Colonic mucosa (tissue), 4 donors: ENCODE results near the gene FMN2. TPM values are rescaled to one million over a fixed set of nuclear protein-coding genes. Genes with fewer than 3 reads are reported as not detected.

Experiments
- DNase-seq: peaks from one replicate; pipeline ENCODE4 v3.0.0-alpha.2; 2020
- H3K27ac ChIP-seq: fragments of 200-600 bp; one replicate; pipeline ENCODE4 v1.8.0; 2021
- H3K27me3 ChIP-seq: fragments of 200-600 bp; one replicate; pipeline ENCODE4 v1.8.0; 2021
- H3K36me3 ChIP-seq: fragments of 200-600 bp; one replicate; pipeline ENCODE4 v1.8.0; 2021
- H3K4me1 ChIP-seq: fragments of 200-600 bp; one replicate; pipeline ENCODE4 v1.8.0; 2021; ENCODE audit warnings: mild to moderate bottlenecking
- H3K4me3 ChIP-seq: fragments of 200-600 bp; one replicate; pipeline ENCODE4 v1.8.0; 2021
- H3K9ac ChIP-seq, 2 donors: one replicate each; pipeline ENCODE4 v1.7.0; 2013; ENCODE audit warnings: control low read depth in 2 of 2, low read depth in 2 of 2, low read length in 2 of 2
- H3K9me3 ChIP-seq: fragments of 200-600 bp; one replicate; pipeline ENCODE4 v1.8.0; 2021
- intact Hi-C: fragments of 100-400 bp; cut with DNase I; formaldehyde crosslinking; loops from one replicate; pipeline ENCODE4 v1.14.1; 2022
- total RNA-seq, 2 donors: library from RNA; stranded (reverse); fragmentation: NEBNext Ultra II Directional in 1 of 2; extraction: Animal tissue kit (Norgen Biotek cat#: 25700) in 1 of 2; gene quantifications; one replicate each; pipeline ENCODE4 v1.2.1, GENCODE V29; 2021
- TF ChIP-seq, protein P1 (sequence below): fragments of 200-600 bp; IDR thresholded peaks from one replicate; pipeline ENCODE4 v1.8.0; 2022; ENCODE audit warnings: antibody characterized with exemption, mild to moderate bottlenecking
- donor health status: healthy.
- donor health status: DM: no; HTN: no; CAD: no.
- donor health status: DM: no; HTN: no; CAD: no.

Gene FMN2
- total RNA-seq, 2 donors from 2014 or later, result 0.62 to 3.0 TPM

DNA sequence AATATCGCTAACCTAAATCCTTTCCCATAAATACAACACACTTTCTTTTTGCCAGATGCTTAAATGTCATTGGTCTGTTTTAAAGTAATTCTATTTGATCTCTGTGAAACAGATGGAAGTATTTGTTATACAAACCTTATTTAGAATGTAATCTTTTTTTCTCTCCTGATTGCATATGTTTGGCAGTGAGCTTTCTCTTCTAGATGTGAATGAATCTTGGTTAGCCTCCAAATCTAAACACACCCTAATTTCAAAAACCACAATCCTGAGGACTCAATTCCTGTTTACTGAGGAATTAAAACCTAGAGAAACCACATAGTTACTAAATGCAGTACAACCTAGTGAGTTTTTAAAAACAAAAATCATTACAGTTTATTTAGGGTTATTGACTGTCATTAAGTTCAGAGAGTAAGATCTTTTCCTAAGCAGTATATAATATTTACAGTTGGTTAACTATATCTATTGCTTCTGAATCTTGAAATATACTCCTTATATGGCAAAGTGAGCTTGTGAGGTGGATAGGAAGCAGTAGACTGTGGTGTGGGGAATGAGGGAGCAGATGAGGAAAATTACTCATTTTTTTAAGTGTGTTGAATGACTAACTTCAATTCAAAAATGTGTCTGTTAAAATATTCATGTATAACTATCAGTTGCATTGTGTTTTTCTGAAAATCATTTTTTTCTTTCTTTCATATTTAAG is 218.7 kb downstream of the FMN2 start:
- TF ChIP-seq, protein P1, sequence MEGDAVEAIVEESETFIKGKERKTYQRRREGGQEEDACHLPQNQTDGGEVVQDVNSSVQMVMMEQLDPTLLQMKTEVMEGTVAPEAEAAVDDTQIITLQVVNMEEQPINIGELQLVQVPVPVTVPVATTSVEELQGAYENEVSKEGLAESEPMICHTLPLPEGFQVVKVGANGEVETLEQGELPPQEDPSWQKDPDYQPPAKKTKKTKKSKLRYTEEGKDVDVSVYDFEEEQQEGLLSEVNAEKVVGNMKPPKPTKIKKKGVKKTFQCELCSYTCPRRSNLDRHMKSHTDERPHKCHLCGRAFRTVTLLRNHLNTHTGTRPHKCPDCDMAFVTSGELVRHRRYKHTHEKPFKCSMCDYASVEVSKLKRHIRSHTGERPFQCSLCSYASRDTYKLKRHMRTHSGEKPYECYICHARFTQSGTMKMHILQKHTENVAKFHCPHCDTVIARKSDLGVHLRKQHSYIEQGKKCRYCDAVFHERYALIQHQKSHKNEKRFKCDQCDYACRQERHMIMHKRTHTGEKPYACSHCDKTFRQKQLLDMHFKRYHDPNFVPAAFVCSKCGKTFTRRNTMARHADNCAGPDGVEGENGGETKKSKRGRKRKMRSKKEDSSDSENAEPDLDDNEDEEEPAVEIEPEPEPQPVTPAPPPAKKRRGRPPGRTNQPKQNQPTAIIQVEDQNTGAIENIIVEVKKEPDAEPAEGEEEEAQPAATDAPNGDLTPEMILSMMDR, result no peak
- no peaks in the 10 kb centered on the region for H3K27me3 ChIP-seq
- H3K9ac ChIP-seq, result no peak overlapping the region
- H3K9me3 ChIP-seq, result no peaks in the 10 kb centered on the region
- H3K4me1 ChIP-seq, result no peaks in the 10 kb centered on the region
- no peak for DNase-seq
- H3K4me3 ChIP-seq, result no peak overlapping the region
- intact Hi-C loops, result no loop called here
- H3K36me3 ChIP-seq, result no peaks in the 10 kb centered on the region
- no peak overlapping the region for H3K27ac ChIP-seq

DNA sequence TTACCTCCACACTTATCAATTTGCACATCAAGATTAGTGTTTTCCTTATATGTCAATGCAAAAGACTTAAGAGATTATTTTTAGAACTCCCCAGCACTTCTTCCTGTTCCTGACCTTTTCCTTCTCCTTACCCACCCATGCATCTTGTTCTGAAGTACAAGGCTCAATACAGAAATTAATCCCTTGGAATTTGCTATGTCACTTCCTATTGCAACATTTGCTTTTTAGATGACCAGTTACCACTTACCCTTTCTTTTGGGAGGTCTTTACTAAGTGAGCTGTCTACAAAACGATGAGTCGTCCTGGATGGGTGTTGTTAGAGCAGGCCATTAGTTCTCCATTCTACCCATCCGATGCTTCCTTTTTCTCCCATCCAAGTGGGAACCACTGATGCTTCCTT is 221.2 kb downstream of the FMN2 start:
- Histone ChIP-seq H3K4me1 (no peaks in the 10 kb centered on the region), H3K9me3 (no peaks in the 10 kb centered on the region), H3K9ac (no peak overlapping the region), H3K27ac (no peak overlapping the region), H3K4me3 (no peak overlapping the region), H3K36me3 (no peaks in the 10 kb centered on the region), H3K27me3 (no peaks in the 10 kb centered on the region)
- intact Hi-C loops, result no loop called here
- TF ChIP-seq, protein P1, result no peak
- no peak for DNase-seq

DNA sequence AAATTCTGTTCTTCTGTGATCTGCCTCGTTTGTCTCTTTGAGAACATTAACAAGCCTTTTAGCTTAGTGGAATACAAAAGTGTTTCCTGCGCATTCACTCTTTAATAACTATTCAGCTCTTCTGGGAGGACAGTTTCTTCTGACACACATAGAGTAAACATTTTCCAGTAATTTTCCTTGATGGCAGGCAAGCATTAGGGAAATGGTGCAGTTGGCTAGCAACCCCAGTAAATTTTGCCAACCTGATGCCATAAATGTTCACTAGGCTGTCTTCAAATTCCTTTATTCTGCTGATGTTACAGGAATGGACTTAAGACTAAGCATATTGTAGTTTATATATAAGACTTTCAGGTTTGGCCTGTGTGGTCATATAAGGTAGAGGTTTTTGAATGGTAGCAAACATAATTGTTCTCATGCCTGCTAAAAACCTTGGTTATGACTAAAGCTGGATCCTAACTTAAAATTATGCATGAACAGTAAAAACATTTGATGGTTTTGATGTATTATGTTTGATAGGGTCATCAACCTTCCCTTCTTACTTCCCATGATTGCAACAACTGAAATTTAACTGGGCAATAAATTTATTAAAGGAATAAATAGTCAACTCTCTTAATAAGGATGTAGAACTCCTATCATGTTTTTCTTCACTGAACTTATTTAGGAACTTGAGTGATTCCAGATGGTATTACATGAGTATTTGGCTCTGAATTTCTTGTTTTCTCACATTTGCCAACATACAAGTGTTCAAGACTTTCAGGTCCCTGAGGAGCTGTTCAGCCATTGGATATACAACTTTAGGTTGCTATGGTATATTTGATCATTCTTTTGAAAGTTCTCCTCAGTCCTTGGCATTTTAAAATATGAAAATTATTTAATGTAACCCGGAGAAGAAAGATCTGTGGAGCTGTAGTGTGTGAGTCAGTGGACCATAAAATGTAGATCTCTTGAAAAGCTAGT is 223.4 kb downstream of the FMN2 start:
- DNase-seq, result no peak
- no peak overlapping the region for H3K9ac ChIP-seq
- intact Hi-C loops, result no loop called here
- TF ChIP-seq, protein P1, result no peak
- no peaks in the 10 kb centered on the region for H3K4me1 ChIP-seq
- no peaks in the 10 kb centered on the region for H3K9me3 ChIP-seq
- H3K4me3 ChIP-seq, result no peak overlapping the region
- H3K27me3 ChIP-seq, result no peaks in the 10 kb centered on the region
- H3K36me3 ChIP-seq, result no peaks in the 10 kb centered on the region
- no peak overlapping the region for H3K27ac ChIP-seq

DNA sequence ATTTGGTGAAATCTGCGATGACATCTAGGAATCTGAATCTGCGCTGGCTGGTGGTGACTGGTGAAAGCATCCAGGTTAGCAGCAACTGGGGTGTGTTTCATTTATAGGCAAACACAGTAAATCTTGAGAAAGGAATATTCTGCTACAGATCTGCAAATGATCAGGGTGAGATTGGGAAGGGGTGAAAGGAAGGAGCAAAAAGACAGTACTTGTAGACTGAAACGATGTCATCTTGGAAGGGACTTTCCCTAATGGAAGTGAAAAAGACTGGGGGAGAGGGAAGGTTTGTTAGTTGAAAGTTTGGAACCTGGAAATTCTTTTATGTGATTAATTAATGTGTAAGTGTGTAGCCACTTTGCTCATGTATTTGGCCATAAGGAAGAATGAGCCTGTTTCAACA is 228.3 kb downstream of the FMN2 start:
- H3K36me3 ChIP-seq, result no peaks in the 10 kb centered on the region
- no peak overlapping the region for H3K4me3 ChIP-seq
- no peak for DNase-seq
- intact Hi-C loops, result no loop called here
- H3K27me3 ChIP-seq, result no peaks in the 10 kb centered on the region
- no peaks in the 10 kb centered on the region for H3K9me3 ChIP-seq
- H3K9ac ChIP-seq, result no peak overlapping the region
- H3K4me1 ChIP-seq, result no peaks in the 10 kb centered on the region
- TF ChIP-seq, protein P1, result no peak
- no peak overlapping the region for H3K27ac ChIP-seq

DNA sequence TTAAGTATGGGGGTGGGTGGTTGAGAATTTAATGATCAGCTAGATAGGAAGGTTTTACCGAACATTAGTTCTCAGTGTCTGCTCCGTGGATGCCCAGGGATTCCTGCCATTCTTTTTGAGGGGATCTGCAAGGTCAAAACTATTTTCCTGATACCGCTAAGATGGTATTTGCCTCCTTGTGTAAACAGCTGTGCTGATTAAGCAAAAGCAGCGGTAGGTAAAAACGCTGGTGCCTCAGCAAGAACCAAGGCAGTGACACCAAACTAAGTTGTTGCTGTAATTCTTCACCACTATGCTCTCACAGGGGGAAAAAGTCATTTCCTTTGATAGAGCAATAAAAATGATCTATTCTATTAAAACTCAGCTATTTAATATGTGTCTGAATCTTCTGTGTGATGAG is 229.0 kb downstream of the FMN2 start:
- Histone ChIP-seq H3K4me1 (no peaks in the 10 kb centered on the region), H3K9me3 (no peaks in the 10 kb centered on the region), H3K4me3 (no peak overlapping the region), H3K9ac (no peak overlapping the region), H3K36me3 (no peaks in the 10 kb centered on the region), H3K27ac (no peak overlapping the region), H3K27me3 (no peaks in the 10 kb centered on the region)
- intact Hi-C loops, result no loop called here
- no peak for DNase-seq
- TF ChIP-seq, protein P1, result no peak
